Stimulated activated CD4-positive, alpha-beta T cell treated with anti-CD3 and anti-CD28 coated beads, Interleukin-4, amount 100 ng/mL, for 4 hours (primary cell): Measurements from ENCODE around the gene RUNX2.

Experiments used
- DNase-seq, 2 experiments: peaks; one replicate each; pipeline ENCODE4 v3.0.0-alpha.2; 2020

The RUNX2 gene

GRCh38 chr6:45595010-45595851 lies 267.1 kb downstream of the RUNX2 start:
- DNase-seq: no peak

GRCh38 chr6:45597424-45597823 lies 269.3 kb downstream of the RUNX2 start:
- no peak for DNase-seq

GRCh38 chr6:45599053-45599452 lies 270.9 kb downstream of the RUNX2 start:
- no peak for DNase-seq

GRCh38 chr6:45605971-45606370 lies 277.8 kb downstream of the RUNX2 start:
- no peak for DNase-seq

- no peak for DNase-seq
Measured at GRCh38 chr6:45606831-45607400, 278.8 kb downstream of the RUNX2 start.

- no peak for DNase-seq
Measured at GRCh38 chr6:45607798-45608197, 279.7 kb downstream of the RUNX2 start.

GRCh38 chr6:45608252-45608913 lies 280.3 kb downstream of the RUNX2 start:
- no peak for DNase-seq

- no peak for DNase-seq
Measured at GRCh38 chr6:45609141-45609638, 281.1 kb downstream of the RUNX2 start.

- DNase-seq: no peak
Measured at GRCh38 chr6:45610374-45610773, 282.2 kb downstream of the RUNX2 start.

- DNase-seq: no peak
Measured at GRCh38 chr6:45610832-45611231, 282.7 kb downstream of the RUNX2 start.

- DNase-seq: no peak
Measured at GRCh38 chr6:45611491-45611890, 283.4 kb downstream of the RUNX2 start.

- no peak for DNase-seq
Measured at GRCh38 chr6:45613656-45614055, 285.5 kb downstream of the RUNX2 start.

- DNase-seq: no peak
Measured at GRCh38 chr6:45614488-45615285, 286.6 kb downstream of the RUNX2 start.

- no peak for DNase-seq
Measured at GRCh38 chr6:45616209-45616608, 288.1 kb downstream of the RUNX2 start.

GRCh38 chr6:45617441-45617840 lies 289.3 kb downstream of the RUNX2 start:
- DNase-seq: no peak

- DNase-seq: no peak
Measured at GRCh38 chr6:45618259-45618658, 290.1 kb downstream of the RUNX2 start.

GRCh38 chr6:45619211-45619760 lies 291.2 kb downstream of the RUNX2 start:
- no peak for DNase-seq

GRCh38 chr6:45619994-45620471 lies 291.9 kb downstream of the RUNX2 start:
- no peak for DNase-seq

- no peak for DNase-seq
Measured at GRCh38 chr6:45624228-45624627, 296.1 kb downstream of the RUNX2 start.

- no peak for DNase-seq
Measured at GRCh38 chr6:45625191-45625664, 297.1 kb downstream of the RUNX2 start.

- no peak for DNase-seq
Measured at GRCh38 chr6:45626087-45626891, 298.2 kb downstream of the RUNX2 start.
